ENCODE measurements around the gene TBXAS1. TPM values are rescaled to one million over a fixed set of nuclear protein-coding genes. Genes with fewer than 3 reads are reported as not detected.

The TBXAS1 gene
- total RNA-seq, 1 donor from 2014 or later: 65.4 TPM

DNA sequence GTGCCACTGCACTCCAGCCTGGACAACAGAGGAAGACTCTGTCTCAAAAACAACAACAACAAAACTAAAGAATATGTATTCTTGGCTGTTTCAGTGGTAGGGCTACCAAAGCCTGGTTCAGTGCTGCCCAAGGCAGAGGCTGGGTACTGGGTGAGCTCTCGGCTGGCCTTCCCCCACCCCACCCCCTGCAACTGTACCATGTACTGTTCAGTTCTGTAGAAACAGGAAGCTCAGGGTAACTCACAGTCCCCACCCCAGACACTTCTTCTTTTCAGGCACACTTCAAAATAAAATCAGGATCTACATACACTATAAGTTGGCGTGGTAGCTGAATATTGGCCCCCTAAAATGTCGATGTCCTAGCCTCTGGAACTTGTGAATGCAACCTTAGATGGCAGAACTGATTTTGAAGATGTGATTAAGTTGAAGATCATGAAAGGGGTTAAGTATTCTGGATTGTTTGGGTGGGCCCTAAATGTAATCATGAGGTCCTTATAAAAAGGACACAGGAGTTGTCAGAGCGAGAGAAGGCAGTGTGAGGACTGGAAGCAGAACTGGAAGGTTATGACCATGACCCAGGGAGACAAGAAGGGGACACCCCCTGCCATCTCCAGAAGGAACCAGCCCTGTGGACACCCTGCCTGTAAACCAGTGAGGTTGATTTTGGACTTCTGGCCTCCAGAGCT, 31.2 kb downstream of the TBXAS1 start:
- intact Hi-C loops (cut with DNase I): no loop called here
- H3K36me3 ChIP-seq: no peaks in the 10 kb centered on the region
- peak; percentile 94 for ATAC-seq
- H3K4me3 ChIP-seq: no peak overlapping the region
- peak overlapping the region; percentile 59 for H3K27ac ChIP-seq
- TF ChIP-seq, protein P1, sequence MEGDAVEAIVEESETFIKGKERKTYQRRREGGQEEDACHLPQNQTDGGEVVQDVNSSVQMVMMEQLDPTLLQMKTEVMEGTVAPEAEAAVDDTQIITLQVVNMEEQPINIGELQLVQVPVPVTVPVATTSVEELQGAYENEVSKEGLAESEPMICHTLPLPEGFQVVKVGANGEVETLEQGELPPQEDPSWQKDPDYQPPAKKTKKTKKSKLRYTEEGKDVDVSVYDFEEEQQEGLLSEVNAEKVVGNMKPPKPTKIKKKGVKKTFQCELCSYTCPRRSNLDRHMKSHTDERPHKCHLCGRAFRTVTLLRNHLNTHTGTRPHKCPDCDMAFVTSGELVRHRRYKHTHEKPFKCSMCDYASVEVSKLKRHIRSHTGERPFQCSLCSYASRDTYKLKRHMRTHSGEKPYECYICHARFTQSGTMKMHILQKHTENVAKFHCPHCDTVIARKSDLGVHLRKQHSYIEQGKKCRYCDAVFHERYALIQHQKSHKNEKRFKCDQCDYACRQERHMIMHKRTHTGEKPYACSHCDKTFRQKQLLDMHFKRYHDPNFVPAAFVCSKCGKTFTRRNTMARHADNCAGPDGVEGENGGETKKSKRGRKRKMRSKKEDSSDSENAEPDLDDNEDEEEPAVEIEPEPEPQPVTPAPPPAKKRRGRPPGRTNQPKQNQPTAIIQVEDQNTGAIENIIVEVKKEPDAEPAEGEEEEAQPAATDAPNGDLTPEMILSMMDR (IDR thresholded peaks at IDR 0.05): no peak
- DNase-seq: peak; percentile 76
- no peaks in the 10 kb centered on the region for H3K27me3 ChIP-seq
- peaks cover 8% of the 10 kb centered on the region for H3K4me1 ChIP-seq
- H3K9me3 ChIP-seq: no peaks in the 10 kb centered on the region

DNA sequence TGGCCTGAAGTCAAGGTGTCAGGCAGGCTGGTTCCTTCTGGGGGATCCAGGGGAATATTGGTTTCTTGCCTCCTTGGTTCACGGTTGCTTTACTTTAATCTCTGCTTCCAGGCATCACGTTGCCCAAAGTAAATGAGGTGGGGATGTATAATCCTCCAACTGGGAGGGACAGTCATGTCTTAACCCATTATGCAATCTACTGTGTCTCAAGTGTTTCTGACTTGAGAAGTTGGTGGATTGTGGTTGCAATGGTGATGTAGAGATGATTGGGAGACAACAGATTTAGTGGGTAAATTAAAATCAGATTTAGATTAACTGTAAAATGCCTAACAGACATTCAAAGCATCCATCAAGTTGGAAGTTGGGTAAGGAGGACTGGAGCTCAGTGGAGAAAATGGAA, 32.7 kb downstream of the TBXAS1 start:
- H3K4me1 ChIP-seq: no peaks in the 10 kb centered on the region
- H3K36me3 ChIP-seq: no peaks in the 10 kb centered on the region
- TF ChIP-seq, protein P1 (IDR thresholded peaks at IDR 0.05): no peak
- intact Hi-C loops (cut with DNase I): no loop called here
- DNase-seq (no peak), ATAC-seq (peak; percentile 30)
- H3K27me3 ChIP-seq: no peaks in the 10 kb centered on the region
- H3K9me3 ChIP-seq: no peaks in the 10 kb centered on the region
- H3K27ac ChIP-seq: no peak overlapping the region
- H3K4me3 ChIP-seq: no peak overlapping the region

DNA sequence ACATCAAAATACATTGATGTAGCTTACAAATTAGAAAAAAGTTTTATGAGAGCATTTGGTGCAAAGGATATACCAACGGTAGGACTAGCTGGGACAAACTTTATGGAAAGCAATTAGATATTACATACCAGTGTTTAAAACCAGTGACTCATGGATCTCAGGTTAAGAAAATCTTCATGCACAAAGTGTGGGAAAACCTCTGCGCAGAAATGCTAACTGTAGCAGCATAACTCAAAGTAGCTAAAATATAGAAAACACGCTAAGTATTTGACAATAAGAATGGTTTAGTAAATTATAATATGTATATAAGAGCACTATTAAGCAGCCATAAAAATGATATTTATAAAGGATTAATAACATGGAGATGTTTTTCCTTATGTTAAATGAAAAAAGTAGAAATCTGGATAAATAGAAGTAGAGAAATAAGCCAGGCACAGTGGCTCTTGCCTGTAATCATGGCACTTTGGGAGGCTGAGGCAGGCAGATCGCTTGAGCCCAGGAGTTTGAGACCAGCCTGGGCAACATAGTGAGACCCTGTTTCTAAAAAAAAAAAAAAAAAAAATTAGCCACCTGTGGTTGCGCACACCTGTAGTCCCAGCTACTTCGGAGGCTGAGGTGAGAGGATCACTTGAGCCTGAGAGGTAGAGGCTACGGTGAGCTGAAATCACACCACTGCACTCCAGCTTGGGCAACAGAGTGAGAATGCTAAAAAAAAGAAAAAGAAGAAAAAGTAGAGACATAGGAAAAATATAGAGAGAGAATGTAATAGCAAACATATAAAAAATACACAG, 37.2 kb downstream of the TBXAS1 start:
- no peaks in the 10 kb centered on the region for H3K9me3 ChIP-seq
- intact Hi-C loops (cut with DNase I): no loop called here
- H3K36me3 ChIP-seq: no peaks in the 10 kb centered on the region
- TF ChIP-seq, protein P1 (IDR thresholded peaks at IDR 0.05): no peak
- ATAC-seq: no peak
- H3K27me3 ChIP-seq: no peaks in the 10 kb centered on the region
- DNase-seq: no peak
- H3K27ac ChIP-seq: no peak overlapping the region
- peaks cover 5% of the 10 kb centered on the region for H3K4me1 ChIP-seq
- H3K4me3 ChIP-seq: no peak overlapping the region

DNA sequence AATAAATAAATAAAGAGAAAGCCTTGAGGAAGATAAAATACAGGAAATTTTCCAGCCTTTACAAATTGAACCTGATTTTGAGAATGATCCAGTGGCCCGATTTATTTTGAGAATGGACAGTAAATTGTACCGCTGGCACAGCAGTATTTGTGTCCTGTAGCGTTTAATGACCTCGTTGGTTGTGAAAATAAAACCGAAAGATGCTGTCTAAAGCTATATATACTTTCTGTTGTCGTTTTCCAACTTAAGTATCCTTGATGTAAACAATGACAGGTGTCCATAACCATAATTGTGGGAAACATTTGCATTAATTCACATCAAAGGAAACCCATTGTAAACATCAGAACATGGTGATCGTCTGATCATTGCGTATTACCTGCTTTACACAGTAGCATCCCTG, 38.8 kb downstream of the TBXAS1 start:
- intact Hi-C loops (cut with DNase I): no loop called here
- Histone ChIP-seq H3K27me3 (no peaks in the 10 kb centered on the region), H3K4me1 (peaks cover 5% of the 10 kb centered on the region), H3K9me3 (no peaks in the 10 kb centered on the region), H3K4me3 (no peak overlapping the region), H3K27ac (no peak overlapping the region), H3K36me3 (no peaks in the 10 kb centered on the region)
- DNase-seq: no peak
- TF ChIP-seq, protein P1 (IDR thresholded peaks at IDR 0.05): no peak
- ATAC-seq: no peak

DNA sequence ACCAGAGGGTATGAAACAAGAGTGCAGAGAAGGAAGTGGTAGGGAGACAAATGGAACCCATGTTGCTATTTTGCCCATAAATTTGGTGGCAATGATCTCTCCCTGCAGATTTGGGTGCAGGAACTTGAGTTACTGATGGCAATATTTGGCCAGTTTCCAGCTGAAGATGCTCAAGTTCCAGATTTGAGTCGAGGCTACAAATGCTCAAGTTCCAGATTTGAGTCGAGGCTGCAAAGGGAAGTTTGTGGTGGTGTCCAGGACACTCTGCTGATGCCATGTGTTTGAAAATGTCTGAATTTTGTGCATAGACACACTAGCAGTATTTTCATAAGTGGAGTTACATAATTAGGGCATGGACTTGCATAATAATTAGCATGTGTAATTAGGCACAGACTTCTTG, 40.8 kb downstream of the TBXAS1 start:
- TF ChIP-seq, protein P1 (IDR thresholded peaks at IDR 0.05): no peak
- intact Hi-C loops (cut with DNase I): no loop called here
- Histone ChIP-seq H3K27ac (no peak overlapping the region), H3K36me3 (no peaks in the 10 kb centered on the region), H3K4me1 (peaks cover 5% of the 10 kb centered on the region), H3K27me3 (no peaks in the 10 kb centered on the region), H3K9me3 (no peaks in the 10 kb centered on the region), H3K4me3 (no peak overlapping the region)
- ATAC-seq: peak; percentile 53
- no peak for DNase-seq
